K562 (cell line): Measurements from ENCODE around the gene SAPCD1. TPM values are rescaled to one million over a fixed set of nuclear protein-coding genes. Genes with fewer than 3 reads are reported as not detected.

Source experiments
- BMI1 ChIP-seq: fragments of 150-350 bp; IDR thresholded peaks from 2 replicates; pipeline ENCODE4 v1.6.1; 2014; ENCODE audit warnings: low read length
- BRCA1 ChIP-seq, 2 experiments: fragments of 450-650 bp in 1 of 2; sonication (generic) in 1 of 2; formaldehyde crosslinking in 1 of 2; IDR thresholded peaks; 2 replicates each; pipeline versions ENCODE4 v1.5.0 to v1.6.1; 2017 to 2020; ENCODE audit warnings: mild to moderate bottlenecking in 1 of 2, missing genetic modification reagents in 1 of 2
- BRD9 ChIP-seq: fragments of 450-650 bp; IDR thresholded peaks from 2 replicates; pipeline ENCODE4 v1.6.1; 2018; ENCODE audit warnings: low read depth; ENCODE audit not compliant: partially characterized antibody
- DNMT1 ChIP-seq: fragments of 450-650 bp; IDR thresholded peaks from 2 replicates; pipeline ENCODE4 v1.6.1; 2016; ENCODE audit warnings: antibody characterized with exemption, mild to moderate bottlenecking
- E4F1 ChIP-seq: fragments of 250-450 bp; sonication (Bioruptor Pico); IDR thresholded peaks from 2 replicates; pipeline ENCODE4 v1.5.0; 2021; ENCODE audit warnings: mild to moderate bottlenecking, borderline replicate concordance
- NR3C1 ChIP-seq: sonication (generic); formaldehyde crosslinking; IDR thresholded peaks from 2 replicates; pipeline ENCODE4 v1.8.1; 2022; ENCODE audit warnings: missing genetic modification reagents
- PCBP1 ChIP-seq: fragments of 200-400 bp; formaldehyde crosslinking; IDR thresholded peaks from 2 replicates; pipeline ENCODE4 v1.6.1; 2018; ENCODE audit warnings: mild to moderate bottlenecking, low read depth, low read length; ENCODE audit not compliant: poor library complexity, severe bottlenecking
- POLR2AphosphoS2 ChIP-seq: IDR thresholded peaks from 2 replicates; pipeline ENCODE4 v1.6.1; 2012; ENCODE audit warnings: low read length, improper control_type of control experiment
- PTTG1 ChIP-seq: fragments of 450-650 bp; IDR thresholded peaks from 2 replicates; pipeline ENCODE4 v1.6.1; 2016; ENCODE audit warnings: low read depth, mild to moderate bottlenecking, missing genetic modification characterization, missing compliant biosample characterization
- SREBF1 ChIP-seq: fragments of 150-350 bp; IDR thresholded peaks from 2 replicates; pipeline ENCODE4 v1.6.1; 2014; ENCODE audit warnings: antibody characterized with exemption, low read depth, low read length, borderline replicate concordance
- TEAD1 ChIP-seq, 2 experiments: fragments of 450-650 bp in 1 of 2; sonication (generic) in 1 of 2; formaldehyde crosslinking; IDR thresholded peaks; 2 replicates each; pipeline versions ENCODE4 v1.4.0 to v1.8.0; 2020 to 2022; ENCODE audit warnings: mild to moderate bottlenecking in 2 of 2, missing genetic modification reagents in 1 of 2
- XRCC5 ChIP-seq: fragments of 200-400 bp; formaldehyde crosslinking; IDR thresholded peaks from 2 replicates; pipeline ENCODE4 v1.6.1; 2017; ENCODE audit warnings: low read depth, mild to moderate bottlenecking, low read length
- ZFX ChIP-seq: sonication (generic); formaldehyde crosslinking; IDR thresholded peaks from 2 replicates; pipeline ENCODE4 v1.8.0; 2022; ENCODE audit warnings: mild to moderate bottlenecking, missing genetic modification reagents, moderate library complexity
- ZNF280A ChIP-seq: fragments of 450-650 bp; IDR thresholded peaks from 2 replicates; pipeline ENCODE4 v1.6.1; 2018; ENCODE audit warnings: mild to moderate bottlenecking, low read depth; ENCODE audit not compliant: partially characterized antibody
- ZNF561 ChIP-seq: fragments of 450-650 bp; formaldehyde crosslinking; conservative IDR thresholded peaks from 2 replicates; pipeline ENCODE4 v1.4.0; 2020; ENCODE audit warnings: mild to moderate bottlenecking, moderate library complexity
- ZNF764 ChIP-seq: fragments of 250-450 bp; sonication (Bioruptor Pico); IDR thresholded peaks from 2 replicates; pipeline ENCODE4 v1.4.0; 2020; ENCODE audit warnings: low read depth, mild to moderate bottlenecking, moderate library complexity
- polyA plus RNA-seq, 8 experiments: library from polyadenylated mRNA; depleted of rRNA in 4 of 8; stranded (reverse) in 5 of 8; unstranded in 3 of 8; fragments of >200 nt; fragmentation: Nextera tagmentation in 2 of 8; fragmentation: Illumina TruSeq in 1 of 8; extraction: Ambion mirVana in 2 of 8; extraction: Trizol in 1 of 8; gene quantifications; 2 replicates each; pipeline versions ENCODE4 v1.2.1 to v1.2.3, GENCODE V29; 2011 to 2014; ENCODE audit warnings: inconsistent platforms in 1 of 8, missing spikeins in 1 of 8
- total RNA-seq, 7 experiments: library from RNA; depleted of rRNA in 6 of 7; stranded (reverse); fragments of >200 nt in 6 of 7; fragmentation: Illumina TruSeq in 2 of 7; extraction: Trizol in 2 of 7; gene quantifications; 2 replicates each; pipeline versions ENCODE4 v1.2.1 to v1.2.3, GENCODE V29; 2011 to 2021; ENCODE audit warnings: low replicate concordance in 1 of 7
- TF ChIP-seq, protein P1 (sequence below): fragments of 450-650 bp; IDR thresholded peaks from 2 replicates; pipeline ENCODE4 v1.6.1; 2016; ENCODE audit warnings: low read depth

SAPCD1 gene
- total and polyA plus RNA-seq, 9 of the 15 experiments (the other 6 are each of a cell fraction or from before 2014, with no cell fraction given) = 2.6 to 30.2 (median 7.4) TPM

DNA sequence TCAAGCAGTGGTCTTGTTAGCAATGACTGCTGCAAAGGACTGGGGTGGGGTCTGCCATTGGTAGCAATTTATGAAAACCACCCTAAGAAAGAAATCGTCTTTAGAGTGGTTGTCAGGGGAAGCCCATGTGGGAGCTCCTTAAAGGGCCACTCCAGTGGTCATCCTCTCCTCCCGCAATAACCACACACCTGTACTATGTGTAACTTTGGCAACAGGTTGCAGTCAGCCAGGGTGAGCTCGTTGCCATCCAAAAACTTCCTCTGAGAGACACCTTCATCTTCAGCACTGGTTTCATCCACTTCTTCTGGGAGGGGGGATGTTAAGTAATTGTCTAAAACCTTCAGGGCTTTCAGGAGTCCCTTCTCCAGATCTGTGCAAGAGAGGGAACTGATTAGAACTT is 30.4 kb upstream of the SAPCD1 start (continued):
- TF ChIP-seq ZFX (CRISPR knock-in tag) = no peak
- no peak for TF ChIP-seq BMI1
- no peak for TF ChIP-seq PCBP1
- TF ChIP-seq BRD9 = no peak
- TF ChIP-seq SREBF1 = no peak
- TF ChIP-seq XRCC5 = no peak
- TF ChIP-seq TEAD1 (CRISPR knock-in tag; IDR thresholded peaks at IDR 0.05) = 0 out of 4 replicates have a peak, but pooled peaks of 1 of the 2 experiments have one; percentile 22
- TF ChIP-seq, protein P1, sequence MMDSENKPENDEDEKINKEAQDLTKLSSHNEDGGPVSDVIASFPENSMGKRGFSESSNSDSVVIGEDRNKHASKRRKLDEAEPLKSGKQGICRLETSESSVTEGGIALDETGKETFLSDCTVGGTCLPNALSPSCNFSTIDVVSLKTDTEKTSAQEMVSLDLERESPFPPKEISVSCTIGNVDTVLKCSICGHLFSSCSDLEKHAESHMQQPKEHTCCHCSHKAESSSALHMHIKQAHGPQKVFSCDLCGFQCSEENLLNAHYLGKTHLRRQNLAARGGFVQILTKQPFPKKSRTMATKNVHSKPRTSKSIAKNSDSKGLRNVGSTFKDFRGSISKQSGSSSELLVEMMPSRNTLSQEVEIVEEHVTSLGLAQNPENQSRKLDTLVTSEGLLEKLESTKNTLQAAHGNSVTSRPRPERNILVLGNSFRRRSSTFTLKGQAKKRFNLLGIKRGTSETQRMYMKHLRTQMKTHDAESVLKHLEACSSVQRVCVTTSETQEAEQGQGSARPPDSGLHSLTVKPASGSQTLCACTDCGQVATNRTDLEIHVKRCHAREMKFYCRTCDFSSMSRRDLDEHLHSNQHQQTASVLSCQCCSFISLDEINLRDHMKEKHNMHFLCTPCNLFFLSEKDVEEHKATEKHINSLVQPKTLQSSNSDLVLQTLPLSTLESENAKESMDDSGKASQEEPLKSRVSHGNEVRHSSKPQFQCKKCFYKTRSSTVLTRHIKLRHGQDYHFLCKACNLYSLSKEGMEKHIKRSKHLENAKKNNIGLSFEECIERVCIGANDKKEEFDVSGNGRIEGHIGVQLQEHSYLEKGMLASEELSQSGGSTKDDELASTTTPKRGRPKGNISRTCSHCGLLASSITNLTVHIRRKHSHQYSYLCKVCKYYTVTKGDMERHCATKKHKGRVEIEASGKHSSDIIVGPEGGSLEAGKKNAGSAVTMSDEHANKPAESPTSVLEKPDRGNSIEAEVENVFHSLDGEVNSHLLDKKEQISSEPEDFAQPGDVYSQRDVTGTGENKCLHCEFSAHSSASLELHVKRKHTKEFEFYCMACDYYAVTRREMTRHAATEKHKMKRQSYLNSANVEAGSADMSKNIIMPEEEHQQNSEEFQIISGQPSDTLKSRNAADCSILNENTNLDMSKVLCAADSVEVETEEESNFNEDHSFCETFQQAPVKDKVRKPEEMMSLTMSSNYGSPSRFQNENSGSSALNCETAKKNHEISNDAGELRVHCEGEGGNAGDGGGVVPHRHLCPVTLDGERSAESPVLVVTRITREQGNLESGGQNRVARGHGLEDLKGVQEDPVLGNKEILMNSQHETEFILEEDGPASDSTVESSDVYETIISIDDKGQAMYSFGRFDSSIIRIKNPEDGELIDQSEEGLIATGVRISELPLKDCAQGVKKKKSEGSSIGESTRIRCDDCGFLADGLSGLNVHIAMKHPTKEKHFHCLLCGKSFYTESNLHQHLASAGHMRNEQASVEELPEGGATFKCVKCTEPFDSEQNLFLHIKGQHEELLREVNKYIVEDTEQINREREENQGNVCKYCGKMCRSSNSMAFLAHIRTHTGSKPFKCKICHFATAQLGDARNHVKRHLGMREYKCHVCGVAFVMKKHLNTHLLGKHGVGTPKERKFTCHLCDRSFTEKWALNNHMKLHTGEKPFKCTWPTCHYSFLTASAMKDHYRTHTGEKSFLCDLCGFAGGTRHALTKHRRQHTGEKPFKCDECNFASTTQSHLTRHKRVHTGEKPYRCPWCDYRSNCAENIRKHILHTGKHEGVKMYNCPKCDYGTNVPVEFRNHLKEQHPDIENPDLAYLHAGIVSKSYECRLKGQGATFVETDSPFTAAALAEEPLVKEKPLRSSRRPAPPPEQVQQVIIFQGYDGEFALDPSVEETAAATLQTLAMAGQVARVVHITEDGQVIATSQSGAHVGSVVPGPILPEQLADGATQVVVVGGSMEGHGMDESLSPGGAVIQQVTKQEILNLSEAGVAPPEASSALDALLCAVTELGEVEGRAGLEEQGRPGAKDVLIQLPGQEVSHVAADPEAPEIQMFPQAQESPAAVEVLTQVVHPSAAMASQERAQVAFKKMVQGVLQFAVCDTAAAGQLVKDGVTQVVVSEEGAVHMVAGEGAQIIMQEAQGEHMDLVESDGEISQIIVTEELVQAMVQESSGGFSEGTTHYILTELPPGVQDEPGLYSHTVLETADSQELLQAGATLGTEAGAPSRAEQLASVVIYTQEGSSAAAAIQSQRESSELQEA = no peak
- peak; percentile 66; the same call in 1 of the 2 replicates for TF ChIP-seq POLR2AphosphoS2
- TF ChIP-seq NR3C1 (CRISPR knock-in tag) = no peak
- TF ChIP-seq E4F1 = no peak
- no peak for TF ChIP-seq PTTG1 (tag)
- no peak for TF ChIP-seq BRCA1 (IDR thresholded peaks at IDR 0.05)
- no peak for TF ChIP-seq BRCA1 (CRISPR knock-in tag; IDR thresholded peaks at IDR 0.05)
- no peak for TF ChIP-seq ZNF561 (CRISPR knock-in tag)
- TF ChIP-seq ZNF764 = no peak
- no peak for TF ChIP-seq DNMT1
- TF ChIP-seq ZNF280A = no peak
